DND-41 (cell line): ENCODE results near the gene TRIM44.

Experiments used
- ATAC-seq: fragments of 200-7000 bp; cut with Tn5 transposase; 3 replicates; pipeline ENCODE4 v1.9.1; 2021; ENCODE audit warnings: low read depth; ENCODE audit not compliant: insufficient read depth
- DNase-seq: peaks from one replicate; pipeline ENCODE4 v3.0.0-alpha.2; 2020
- H2AFZ ChIP-seq: 2 replicates; pipeline ENCODE4 v1.6.0; 2012; ENCODE audit warnings: low read depth, low read length
- H3K27ac ChIP-seq: 2 replicates; pipeline ENCODE4 v1.5.1; 2012; ENCODE audit warnings: low read length, inconsistent platforms
- H3K27me3 ChIP-seq: fragments of 200-600 bp; sonication (generic); 2 replicates; pipeline ENCODE4 v1.6.0; 2012; ENCODE audit warnings: low read length, mild to moderate bottlenecking, inconsistent platforms; ENCODE audit not compliant: insufficient read depth, poor library complexity
- H3K36me3 ChIP-seq: 2 replicates; pipeline ENCODE4 v1.5.1; 2012; ENCODE audit warnings: low read length, inconsistent platforms; ENCODE audit not compliant: insufficient read depth
- H3K4me1 ChIP-seq: 2 replicates; pipeline ENCODE4 v1.5.1; 2012; ENCODE audit warnings: mild to moderate bottlenecking, low read length; ENCODE audit not compliant: insufficient read depth
- H3K4me2 ChIP-seq: 2 replicates; pipeline ENCODE4 v1.6.0; 2012; ENCODE audit warnings: mild to moderate bottlenecking, moderate library complexity, low read length, inconsistent platforms; ENCODE audit not compliant: insufficient read depth
- H3K4me3 ChIP-seq, 2 experiments: fragments of 200-600 bp in 1 of 2; shearing (Covaris generic) in 1 of 2; 2 replicates each; pipeline ENCODE4 v1.5.1; 2012 to 2016; ENCODE audit warnings: inconsistent platforms in 2 of 2, low read length in 2 of 2, mild to moderate bottlenecking in 2 of 2, low read depth in 1 of 2, moderate library complexity in 1 of 2
- H3K79me2 ChIP-seq: 2 replicates; pipeline ENCODE4 v1.6.0; 2012; ENCODE audit warnings: low read length, inconsistent platforms; ENCODE audit not compliant: insufficient read depth
- H3K9ac ChIP-seq: 2 replicates; pipeline ENCODE4 v1.6.0; 2012; ENCODE audit warnings: low read depth, mild to moderate bottlenecking, inconsistent platforms, low read length, moderate library complexity
- H3K9me3 ChIP-seq: 2 replicates; pipeline ENCODE4 v1.5.1; 2012; ENCODE audit warnings: low read length, moderate library complexity, mild to moderate bottlenecking, inconsistent platforms; ENCODE audit not compliant: insufficient read depth, severe bottlenecking
- H4K20me1 ChIP-seq: 2 replicates; pipeline ENCODE4 v1.6.0; 2012; ENCODE audit warnings: low read length; ENCODE audit not compliant: insufficient read depth
- EZH2 ChIP-seq: IDR thresholded peaks from 3 replicates; pipeline ENCODE4 v1.6.1; 2012; ENCODE audit warnings: borderline replicate concordance, low read depth, mild to moderate bottlenecking, moderate library complexity, low read length, inconsistent platforms; ENCODE audit not compliant: severe bottlenecking
- TF ChIP-seq, protein P1 (sequence below): IDR thresholded peaks from 2 replicates; pipeline ENCODE4 v1.5.1; 2012; ENCODE audit warnings: borderline replicate concordance, low read length, moderate library complexity, mild to moderate bottlenecking; ENCODE audit not compliant: poor library complexity, severe bottlenecking; ENCODE audit errors: extremely low read depth

The TRIM44 gene

GRCh38 chr11:35621620-35622019, 41.0 kb upstream of the TRIM44 start:
- H2AFZ ChIP-seq = no peak overlapping the region
- H3K27me3 ChIP-seq = peaks cover 12% of the 10 kb centered on the region
- H3K79me2 ChIP-seq = no peaks in the 10 kb centered on the region
- no peak overlapping the region for H3K4me3 ChIP-seq
- H4K20me1 ChIP-seq = no peaks in the 10 kb centered on the region
- H3K4me1 ChIP-seq = no peaks in the 10 kb centered on the region
- H3K4me2 ChIP-seq = no peak overlapping the region
- no peak overlapping the region for H3K9ac ChIP-seq
- no peaks in the 10 kb centered on the region for H3K9me3 ChIP-seq
- DNase-seq = no peak
- no peak for TF ChIP-seq EZH2
- TF ChIP-seq, protein P1, sequence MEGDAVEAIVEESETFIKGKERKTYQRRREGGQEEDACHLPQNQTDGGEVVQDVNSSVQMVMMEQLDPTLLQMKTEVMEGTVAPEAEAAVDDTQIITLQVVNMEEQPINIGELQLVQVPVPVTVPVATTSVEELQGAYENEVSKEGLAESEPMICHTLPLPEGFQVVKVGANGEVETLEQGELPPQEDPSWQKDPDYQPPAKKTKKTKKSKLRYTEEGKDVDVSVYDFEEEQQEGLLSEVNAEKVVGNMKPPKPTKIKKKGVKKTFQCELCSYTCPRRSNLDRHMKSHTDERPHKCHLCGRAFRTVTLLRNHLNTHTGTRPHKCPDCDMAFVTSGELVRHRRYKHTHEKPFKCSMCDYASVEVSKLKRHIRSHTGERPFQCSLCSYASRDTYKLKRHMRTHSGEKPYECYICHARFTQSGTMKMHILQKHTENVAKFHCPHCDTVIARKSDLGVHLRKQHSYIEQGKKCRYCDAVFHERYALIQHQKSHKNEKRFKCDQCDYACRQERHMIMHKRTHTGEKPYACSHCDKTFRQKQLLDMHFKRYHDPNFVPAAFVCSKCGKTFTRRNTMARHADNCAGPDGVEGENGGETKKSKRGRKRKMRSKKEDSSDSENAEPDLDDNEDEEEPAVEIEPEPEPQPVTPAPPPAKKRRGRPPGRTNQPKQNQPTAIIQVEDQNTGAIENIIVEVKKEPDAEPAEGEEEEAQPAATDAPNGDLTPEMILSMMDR = no peak
- H3K36me3 ChIP-seq = no peaks in the 10 kb centered on the region
- H3K27ac ChIP-seq = no peak overlapping the region
- no peak for ATAC-seq

GRCh38 chr11:35622070-35622469, 40.5 kb upstream of the TRIM44 start:
- no peak overlapping the region for H3K4me3 ChIP-seq
- ATAC-seq = no peak
- H3K9ac ChIP-seq = no peak overlapping the region
- H3K36me3 ChIP-seq = no peaks in the 10 kb centered on the region
- H3K9me3 ChIP-seq = no peaks in the 10 kb centered on the region
- no peak for DNase-seq
- no peak overlapping the region for H2AFZ ChIP-seq
- no peak overlapping the region for H3K27ac ChIP-seq
- TF ChIP-seq, protein P1 = no peak
- TF ChIP-seq EZH2 = no peak
- H3K27me3 ChIP-seq = peaks cover 12% of the 10 kb centered on the region
- no peaks in the 10 kb centered on the region for H3K79me2 ChIP-seq
- H3K4me1 ChIP-seq = no peaks in the 10 kb centered on the region
- H3K4me2 ChIP-seq = no peak overlapping the region
- no peaks in the 10 kb centered on the region for H4K20me1 ChIP-seq

DNA sequence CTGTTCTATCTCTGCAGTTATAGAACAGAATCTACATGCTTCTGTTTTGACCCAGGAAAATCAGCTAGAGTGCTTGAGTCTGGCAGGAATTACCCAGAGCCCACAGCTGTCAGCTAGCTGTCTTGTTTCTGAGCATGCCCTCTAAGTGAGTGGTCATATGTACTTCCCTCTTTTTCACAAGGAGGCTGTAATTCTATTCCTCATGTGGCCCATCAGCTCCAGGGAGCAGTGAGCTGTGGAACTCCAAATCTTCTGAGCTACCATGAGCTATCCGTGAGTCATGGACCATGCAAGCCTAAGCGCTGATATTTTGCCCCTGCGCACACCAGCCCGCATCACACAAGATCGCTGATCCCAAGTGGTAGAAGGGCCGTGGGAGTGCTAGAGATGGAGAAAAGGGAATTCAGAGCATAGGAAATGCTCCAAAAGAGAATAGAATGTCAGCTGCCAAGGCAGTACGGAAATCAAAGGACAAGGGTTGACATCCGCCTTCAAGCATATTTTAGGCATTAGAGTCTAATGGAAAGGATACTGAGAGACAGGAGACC, 38.9 kb upstream of the TRIM44 start:
- no peaks in the 10 kb centered on the region for H3K9me3 ChIP-seq

More for the DNA sequence above, 38.9 kb upstream of the TRIM44 start:
- DNase-seq (no peak), ATAC-seq (no peak)
- Histone ChIP-seq H3K4me3 (no peak overlapping the region), H3K4me2 (no peak overlapping the region), H3K27me3 (peaks cover 12% of the 10 kb centered on the region), H4K20me1 (no peaks in the 10 kb centered on the region), H2AFZ (no peak overlapping the region), H3K4me1 (no peaks in the 10 kb centered on the region), H3K36me3 (no peaks in the 10 kb centered on the region), H3K9ac (no peak overlapping the region), H3K79me2 (no peaks in the 10 kb centered on the region), H3K27ac (no peak overlapping the region)
- TF ChIP-seq EZH2 = no peak
- TF ChIP-seq, protein P1 = no peak
